Fibroblast of skin of left biceps (primary cell): ENCODE results near the gene C9orf78.

Experiments
- DNase-seq, 2 experiments: peaks; one replicate each; pipeline ENCODE4 v3.0.0-alpha.2; 2013; ENCODE audit warnings: low read depth in 2 of 2

The C9orf78 gene

DNA sequence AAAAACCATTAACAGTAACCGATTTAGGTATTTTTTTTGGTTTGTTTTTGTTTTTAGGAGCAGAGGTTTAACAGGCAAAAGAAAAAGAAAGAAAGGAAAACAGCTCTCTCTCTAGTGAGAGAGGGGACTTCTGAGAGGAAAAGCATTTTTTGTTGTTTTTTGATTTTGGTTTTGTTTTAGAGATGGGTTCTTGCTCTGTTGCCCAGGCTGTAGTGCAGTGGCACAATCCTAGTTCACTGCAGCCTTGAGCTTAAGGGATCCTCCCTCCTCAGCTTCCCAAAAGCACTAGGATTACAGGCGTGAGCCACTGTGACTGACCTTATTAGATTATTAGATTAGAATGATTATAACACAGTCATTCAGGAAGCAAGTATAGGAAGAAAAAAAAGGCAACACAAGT is 10.3 kb upstream of the C9orf78 start:
- DNase-seq, result no peak

DNA sequence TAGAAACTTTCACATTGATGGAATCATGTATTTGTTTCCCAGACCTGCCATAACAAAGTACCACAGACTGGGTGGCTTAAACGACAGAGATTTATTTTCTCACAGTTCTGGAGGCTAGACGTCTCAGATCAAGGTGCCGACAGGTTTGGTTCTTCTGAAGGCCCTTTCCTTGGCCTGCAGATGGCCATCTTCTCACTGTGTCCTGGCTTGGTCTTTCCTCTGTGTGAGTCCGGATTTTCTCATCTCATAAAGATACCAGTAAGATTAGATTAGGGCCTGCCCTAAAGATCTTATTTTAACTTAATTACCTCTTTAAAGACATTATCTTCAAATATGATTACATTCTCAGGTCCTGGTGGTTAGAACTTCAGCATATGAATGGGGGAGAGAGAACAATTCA is 6.0 kb upstream of the C9orf78 start:
- no peak for DNase-seq

DNA sequence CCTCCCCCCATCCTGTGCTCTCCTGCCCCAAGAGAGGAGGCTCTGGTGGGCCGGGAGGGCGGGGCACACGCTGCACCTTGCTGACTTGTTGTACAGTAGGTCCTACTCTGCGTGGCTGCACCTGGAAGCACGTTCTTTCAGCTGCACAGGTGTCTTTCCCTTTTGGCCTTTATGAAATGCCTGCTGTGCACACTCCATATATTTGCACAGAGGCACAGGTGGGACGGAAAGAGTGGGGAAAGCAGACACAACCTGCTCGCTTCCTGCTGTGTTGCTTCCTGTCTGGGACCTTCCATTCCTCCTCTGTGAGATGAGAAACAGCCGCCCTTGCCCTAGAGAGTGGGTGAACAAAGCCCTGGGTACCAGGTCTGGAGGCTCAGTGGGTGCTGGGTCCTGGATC is 5.0 kb upstream of the C9orf78 start:
- DNase-seq, result no peak

DNA sequence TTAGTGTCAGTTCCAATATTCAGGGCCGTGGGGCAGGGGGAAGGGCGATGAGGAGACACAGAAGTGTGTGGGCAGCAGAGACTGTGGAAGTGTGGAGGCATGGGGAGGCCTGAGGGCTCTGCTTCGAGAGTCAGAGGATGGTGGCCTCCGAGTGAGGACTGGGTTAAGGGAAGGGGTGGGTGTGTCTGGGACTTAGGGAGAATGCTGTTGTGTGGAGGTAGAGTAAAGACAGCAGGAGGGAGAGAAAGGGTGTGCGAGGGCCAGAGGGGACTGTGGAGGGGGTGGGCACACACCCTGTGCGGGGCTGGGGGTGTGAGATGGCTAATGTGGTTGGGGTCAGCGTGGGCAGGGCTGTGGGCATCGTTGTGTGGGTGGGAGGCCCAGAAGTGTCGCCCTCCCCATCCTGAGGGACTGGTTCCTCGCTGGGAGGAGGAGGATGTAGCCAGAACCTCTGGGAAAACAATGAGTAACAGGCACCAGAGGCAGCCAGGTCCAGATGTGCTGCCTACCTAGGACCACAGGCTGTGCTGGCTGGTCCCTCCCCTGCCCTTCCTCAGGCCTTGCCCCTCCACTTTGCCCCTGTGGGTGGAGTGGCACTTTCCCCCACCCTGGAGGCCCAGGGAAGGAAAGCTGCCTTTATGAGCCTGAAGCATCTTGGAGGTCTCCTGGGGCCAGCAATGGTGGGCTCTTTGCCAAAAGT is 4.4 kb upstream of the C9orf78 start:
- no peak for DNase-seq

DNA sequence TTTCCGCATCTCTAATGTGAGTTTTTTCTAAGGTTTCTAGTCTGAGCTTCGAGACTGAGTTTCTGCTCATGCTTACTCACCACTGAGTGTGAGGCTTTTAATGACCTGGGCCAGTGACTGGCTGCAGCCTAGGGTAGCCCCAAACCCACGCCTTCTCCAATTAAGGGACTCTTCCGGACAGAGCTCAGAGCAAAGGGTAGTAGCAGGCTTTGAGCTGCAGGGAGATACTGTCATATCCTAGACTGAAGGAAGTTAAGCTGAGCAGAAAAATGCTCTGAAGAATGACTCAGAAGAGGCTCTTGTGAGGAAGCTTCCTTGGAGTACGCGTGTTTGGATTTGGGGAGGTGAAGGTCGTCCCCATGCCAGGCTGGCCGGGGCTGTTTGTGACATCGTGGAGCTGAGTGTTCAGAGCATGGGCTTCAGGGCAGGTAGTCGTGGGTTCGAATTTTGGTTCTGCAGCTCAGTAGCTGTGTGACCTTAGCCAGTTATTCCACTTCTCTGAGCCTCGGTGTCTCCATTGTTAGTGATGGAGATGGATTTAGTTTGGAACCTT is 3.7 kb upstream of the C9orf78 start:
- DNase-seq, result peak in 1 of 2 experiments; percentile 20

DNA sequence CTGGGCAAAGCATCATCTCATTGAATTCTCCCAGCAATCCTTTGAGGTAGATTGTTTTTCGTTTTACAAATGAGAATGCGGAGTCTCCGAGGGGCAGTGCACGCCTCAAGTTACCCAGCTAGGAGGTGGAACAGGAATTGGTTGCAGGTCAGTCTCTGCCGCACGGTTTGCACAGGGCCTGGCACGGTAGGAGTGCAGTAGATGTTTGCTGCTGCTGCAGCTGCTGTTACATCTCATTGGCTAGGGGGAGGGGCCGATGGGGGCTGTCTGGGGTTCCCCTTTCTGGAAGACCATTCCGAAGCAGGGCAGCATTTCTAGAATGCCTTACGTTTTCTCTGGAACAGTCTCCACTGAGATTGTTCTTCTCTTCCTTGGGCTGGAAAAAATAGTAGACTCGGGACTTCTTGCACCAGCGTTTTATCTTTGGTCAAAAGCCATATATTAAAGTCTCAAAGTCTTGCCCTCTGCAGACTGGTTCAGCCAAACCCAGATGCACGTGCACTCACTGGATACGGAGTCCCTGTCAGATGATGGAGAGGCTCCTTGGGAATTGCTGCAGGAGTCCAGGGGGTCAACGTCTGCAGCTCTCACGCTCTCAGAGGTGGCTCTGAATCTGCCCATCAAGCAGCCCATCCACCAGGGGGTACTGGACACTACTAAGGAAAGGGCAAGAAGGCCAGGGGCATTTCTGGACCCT is 1.4 kb upstream of the C9orf78 start:
- DNase-seq, result no peak

DNA sequence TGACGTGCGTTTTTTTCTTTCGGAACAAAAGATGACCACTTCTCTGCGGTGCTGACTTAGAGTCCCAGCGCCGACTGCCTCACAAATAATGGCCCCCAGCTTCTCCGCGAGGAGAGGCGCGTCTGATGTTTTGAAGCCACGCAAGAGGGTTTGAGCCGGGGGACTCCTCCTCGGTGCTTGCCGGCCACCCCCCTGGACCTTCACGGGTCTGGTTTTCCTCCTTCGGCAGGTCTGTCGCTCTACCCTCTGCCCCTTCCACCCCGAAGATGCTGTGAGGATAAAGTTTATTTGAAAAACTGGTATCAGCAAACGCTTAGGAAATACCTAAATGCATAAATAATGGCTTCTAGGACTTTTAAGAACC is 767 bp upstream of the C9orf78 start:
- DNase-seq, result no peak

DNA sequence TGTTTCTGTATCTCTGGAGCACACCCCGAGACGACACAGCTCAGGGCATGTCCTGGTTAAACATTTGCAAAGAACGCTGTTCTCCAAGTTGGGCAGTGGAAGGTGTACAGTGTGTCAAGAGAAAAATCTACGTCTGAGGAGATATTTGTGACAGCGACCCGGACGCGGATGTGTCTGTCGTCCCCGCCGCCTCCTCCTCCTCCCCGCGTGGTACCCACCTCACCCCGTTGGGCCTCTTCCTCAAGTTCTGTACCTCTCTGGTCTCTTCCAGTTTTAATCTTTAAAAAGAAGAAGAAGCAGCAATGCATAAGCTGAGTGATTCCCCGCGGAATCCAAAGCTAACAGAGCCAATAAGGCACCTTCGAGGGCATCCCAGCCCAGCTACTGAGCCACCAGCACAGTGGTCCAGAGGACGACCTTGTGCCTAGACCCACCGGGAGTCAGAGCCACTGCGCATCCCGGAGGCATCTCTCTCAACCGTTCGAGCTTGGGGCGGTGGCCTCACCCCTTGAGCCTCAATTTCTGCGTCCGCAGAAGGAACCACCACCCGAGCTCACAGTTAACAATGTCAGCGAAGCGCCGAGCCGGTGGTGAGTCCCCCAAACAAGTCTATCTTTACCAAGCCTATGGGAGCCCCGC is 467 bp downstream of the C9orf78 start:
- no peak for DNase-seq

DNA sequence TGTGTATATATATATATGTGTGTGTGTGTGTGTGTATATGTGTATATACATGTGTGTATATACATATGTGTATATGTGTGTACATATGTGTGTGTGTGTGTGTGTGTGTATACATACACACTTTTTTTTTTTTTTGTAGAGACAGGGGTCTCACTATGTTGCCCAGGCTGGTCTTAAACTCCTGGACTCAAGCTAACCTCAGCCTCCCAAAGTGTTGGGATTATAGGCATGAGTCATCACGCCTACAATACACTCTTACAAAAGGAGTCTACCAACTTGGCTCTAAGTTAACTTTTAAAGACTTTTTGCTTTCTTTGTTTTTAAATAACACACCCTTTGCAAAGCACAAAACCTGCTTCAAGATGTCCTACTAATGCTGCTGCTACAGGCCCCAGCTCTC is 2.1 kb downstream of the C9orf78 start:
- no peak for DNase-seq

DNA sequence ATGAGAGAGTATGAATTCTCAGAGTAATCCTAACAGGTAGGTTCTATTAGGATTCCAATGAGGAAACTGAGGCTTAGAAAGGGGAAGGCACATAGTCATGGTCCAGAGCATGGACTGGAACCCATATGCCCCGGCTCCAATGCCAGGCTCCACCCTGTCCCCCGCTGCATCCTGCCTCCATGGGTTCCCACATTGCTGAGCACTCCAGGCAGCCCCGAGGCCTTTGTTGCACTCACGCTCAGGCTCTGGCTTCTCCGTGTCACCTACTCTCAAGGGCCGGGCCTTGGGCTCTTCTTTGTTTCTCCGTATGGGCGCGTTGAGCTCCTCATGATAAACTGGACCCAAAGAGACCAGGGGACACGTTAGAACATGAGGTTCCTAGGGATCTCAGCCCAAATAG is 6.1 kb downstream of the C9orf78 start:
- no peak for DNase-seq

DNA sequence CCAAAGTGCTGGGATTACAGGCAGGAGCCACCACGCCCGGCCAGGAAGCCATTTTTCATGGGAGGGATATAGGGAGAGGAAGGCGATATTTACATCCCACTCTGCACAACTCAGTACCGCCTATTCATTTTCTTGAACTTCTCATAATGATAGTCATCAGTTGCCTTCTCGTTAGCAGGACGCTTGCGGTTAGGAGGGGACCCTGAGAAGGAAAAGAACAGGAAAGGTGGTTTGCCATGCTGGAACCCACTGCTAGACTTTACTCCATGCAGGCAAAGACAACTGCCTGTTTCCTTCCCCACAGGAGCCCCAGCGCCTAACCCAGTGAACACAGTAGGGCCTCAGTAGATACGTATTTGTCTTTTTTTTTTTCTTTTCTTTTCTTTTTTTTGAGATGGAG is 7.0 kb downstream of the C9orf78 start:
- no peak for DNase-seq

DNA sequence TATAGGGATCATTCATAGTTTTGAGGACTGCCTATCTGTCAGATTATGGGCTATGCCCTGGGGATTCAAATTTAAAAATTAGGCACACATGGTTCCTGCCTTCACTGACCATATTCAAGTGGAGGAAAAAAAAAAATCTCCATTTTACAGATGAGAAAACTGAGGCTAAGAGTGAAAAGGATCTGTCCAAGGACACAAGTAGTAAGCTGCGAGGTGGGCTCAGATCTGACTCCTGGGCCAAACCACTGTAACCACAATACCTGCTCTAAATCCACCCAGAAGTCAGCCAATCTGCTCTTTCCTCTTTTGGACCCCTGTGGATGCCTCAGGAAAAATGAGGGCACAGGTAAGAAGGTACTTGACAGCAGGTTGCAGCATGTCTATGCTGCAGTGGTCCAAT is 8.3 kb downstream of the C9orf78 start:
- DNase-seq, result no peak

DNA sequence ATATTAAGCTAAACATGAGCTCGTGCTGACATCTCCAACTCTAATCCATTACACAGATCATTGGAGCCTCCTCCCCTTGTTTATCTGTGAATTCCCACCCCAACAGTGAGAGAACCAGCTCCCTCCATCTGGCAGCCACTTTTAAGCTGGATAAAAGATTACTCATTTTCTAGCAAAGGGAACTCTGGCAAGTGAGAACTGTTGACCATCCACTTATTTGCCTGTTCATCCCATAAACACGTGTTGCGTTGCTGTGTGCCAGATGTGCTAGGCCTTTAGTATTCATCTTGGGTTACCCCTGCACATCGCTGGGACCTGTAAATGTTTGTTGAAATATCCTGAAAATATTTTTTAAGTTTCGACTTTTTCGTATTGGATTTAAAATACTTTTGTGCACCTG is 8.7 kb downstream of the C9orf78 start:
- no peak for DNase-seq

DNA sequence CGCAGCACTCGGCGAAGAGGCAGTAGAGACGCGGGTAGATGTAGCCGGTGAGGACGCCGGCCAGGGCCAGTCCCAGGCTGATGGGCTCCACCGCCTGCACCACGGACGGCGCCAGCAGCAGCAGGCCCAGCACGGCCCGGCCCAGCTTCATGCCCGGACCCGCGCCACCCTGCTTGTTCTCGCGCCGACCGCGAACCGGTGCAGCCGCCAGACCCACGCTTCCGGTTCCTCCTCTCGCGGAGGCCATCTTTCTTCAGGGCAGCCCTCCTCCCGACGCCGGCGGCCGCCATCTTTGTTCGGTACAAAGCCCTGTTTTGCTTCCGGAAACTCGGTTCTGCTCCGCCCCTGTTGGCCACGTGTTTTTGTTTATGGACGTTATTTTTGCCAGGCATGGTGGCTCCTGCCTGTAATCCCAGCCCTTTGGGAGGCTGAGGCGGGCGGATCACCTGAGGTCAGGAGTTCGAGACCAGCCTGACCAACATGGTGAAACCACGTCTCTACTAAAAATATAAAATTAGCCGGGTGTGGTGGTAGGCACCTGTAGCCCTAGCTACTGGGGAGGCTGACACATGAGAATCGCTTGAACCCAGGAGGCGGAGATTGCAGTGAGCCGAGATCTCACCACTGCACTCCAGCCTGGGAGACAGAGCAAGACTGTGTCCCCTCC is 11.0 kb downstream of the C9orf78 start, which contains the start of gene TOR1A:
Gene TOR1A, minus strand, starts transcription at position 202 of the 667 bp plus-strand sequence. Its CDS starts 51 bp downstream, at position 151.
- DNase-seq, result peak; percentile 84 to 85

DNA sequence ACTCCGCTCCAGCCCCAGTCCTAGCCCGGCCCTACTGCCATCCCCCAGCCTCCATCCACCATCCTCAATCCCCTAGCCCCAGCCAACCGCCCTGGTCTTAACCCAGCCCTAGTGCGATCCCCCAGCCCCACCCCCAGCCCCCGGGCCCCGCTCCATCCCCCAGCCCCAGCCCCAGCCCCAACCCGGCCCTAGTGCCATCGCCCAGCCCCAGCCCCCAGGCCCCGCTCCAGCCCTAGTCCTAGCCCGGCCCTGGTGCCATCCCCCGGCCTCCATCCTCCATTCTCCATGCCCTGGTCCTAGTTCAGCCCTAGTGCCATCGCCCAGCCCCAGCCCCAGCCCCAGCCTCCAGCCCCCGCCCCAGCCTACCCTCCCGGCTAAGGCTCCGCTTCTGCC is 11.5 kb downstream of the C9orf78 start:
- no peak for DNase-seq

DNA sequence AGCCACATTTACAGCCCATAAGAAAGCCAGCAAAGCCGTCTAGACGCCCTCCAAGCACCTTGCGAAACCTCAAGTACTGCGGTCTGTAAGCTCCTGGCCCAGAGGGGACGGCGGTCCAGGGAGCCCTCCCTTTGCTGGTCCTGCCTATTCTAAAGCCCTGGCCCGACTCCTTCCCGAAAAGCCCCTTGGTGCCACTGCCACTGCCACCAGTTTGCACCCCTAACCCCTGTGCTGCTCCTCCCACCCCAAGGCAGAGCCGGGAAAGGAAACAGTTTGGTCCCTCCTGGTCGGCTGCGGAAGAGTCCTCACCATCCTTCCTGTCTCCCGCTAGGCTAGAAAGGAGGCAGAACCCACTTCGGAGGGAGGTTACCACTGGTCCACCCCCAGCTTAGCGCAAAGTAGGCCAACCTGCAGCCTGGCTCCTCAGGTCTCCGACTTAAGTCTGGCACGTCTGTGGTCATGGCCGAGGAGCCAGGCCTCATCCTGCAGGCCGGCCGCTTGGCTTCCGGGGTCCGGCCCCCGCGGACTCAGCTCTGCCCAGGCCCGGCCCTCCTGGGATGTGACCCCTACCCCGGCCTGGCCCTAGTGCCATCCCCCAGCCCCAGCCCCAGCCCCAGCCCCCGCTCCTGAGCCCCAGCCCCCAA is 12.1 kb downstream of the C9orf78 start:
- DNase-seq, result no peak

DNA sequence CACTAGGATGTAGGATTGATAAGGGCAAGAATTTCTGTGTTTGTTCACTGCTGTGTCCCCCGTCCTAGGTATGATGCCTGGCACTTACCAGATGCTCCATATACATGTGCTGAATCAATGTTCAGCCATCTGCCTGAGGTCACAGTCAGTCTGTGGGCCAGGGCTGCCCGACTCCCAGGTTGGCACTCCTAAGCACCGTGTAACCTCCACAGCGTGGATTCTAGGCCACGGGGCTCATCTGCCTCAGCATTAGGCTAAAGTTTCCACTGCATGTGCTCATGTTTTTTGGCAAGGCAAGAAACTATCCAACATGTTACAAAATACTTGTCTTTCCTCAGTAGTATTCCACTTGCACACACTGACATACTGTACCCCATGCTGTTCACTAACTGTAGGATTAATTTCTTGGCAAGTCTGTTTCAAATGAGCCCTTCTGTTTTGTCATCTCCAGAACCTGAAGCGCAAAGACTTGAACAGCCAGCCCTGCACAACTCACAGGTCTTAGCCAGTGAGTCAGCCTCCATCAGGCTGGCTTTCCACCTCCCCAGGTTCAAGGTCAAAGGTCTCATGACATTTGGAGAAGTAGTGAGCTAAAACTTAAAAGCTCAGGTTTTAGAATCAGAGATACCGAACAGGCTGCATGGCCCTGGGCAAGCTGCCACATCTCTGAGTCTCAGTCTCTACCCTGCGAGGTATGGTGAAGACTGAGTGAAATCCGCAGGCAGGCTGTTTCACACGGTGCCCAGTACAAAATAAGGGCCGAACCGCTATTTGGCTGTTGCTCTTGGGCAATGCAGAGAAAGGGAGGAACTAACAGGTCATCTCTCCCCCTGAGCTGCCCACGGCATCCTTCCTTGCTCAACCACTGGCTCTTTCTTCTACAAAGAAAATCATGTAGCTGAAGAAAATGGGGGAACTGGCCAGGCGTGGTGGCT is 18.3 kb downstream of the C9orf78 start:
- DNase-seq, result no peak

DNA sequence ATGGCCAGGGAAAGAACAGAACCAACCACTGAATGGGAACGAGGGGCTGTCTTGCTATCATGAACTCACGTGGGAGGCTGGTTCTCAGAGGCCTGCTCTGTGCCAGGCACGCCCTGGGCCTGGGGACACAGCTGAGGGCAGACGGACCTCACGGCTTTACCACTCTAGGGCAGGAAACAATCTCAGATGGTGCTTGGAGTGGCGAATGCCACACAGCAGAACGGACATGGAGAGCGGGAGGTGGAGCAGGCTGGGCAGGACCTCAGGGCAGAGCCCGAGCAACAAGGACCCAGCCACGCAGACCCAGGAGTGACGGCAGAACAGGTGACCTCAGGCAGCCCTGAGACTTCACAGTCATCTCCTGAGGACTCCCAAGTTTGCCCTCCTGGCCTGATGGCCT is 19.8 kb downstream of the C9orf78 start:
- no peak for DNase-seq

DNA sequence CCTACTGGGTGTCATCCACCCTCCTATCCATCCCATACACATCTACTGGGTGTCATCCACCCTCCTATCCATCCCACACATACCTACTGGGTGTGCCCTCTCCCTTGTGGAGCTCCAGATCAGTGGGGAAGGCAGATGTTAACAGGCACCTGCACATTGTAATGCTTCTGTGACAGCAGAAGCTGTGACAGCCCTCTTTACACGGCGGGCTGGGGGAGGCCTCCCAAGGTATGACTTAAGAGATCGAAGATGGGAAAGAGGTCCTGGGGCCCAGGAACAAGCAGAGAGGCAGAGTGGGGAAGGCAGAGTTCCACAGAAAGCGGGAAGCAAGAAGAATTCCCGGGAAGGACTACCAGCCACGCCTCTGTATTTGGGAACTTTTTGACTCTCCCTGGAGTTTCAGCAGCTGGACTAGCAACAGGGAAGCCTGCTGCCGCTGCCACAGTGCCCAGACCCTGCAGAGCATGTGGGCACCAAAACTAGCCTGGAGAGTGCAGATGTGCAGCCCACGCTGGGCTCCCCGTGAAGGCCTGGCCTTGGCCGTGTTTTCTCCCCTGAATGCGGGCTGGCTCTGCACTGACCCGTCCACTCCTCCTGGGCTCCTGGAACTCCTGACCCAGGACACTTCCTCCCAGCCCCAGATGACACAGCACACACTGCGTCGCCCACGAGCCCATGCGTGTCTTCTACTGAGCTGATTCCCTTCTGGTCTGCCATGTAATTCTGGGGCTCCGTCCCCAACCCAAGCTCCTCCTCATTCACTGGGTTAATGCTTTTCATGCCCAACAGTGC is 20.4 kb downstream of the C9orf78 start:
- no peak for DNase-seq

DNA sequence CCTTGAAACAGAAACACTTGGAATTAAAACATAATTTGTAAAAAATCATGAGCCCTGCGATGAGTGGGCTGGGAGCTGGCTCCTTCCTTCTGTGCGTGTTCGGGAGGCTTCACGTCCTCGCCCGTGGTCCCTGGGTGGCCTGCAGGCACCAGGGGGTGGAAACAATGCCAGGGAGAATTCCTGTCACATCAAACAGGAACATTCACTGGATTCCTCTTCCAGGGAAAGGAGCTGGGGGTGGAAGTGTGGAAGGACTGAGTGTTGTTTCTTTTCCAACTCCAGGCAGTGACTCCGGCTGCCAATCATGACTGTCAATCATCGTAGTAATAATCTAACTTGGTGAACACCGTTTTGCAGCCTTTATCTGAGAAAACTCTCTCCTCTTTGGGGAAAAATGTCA is 21.4 kb downstream of the C9orf78 start:
- no peak for DNase-seq
